Peyer's patch (tissue), 4 donors: ENCODE measurements around the gene DHX58. TPM values are rescaled to one million over a fixed set of nuclear protein-coding genes. Genes with fewer than 3 reads are reported as not detected.

Source experiments
- DNase-seq, 3 donors: peaks; one replicate each; pipeline ENCODE4 v3.0.0-alpha.2; 2017 to 2019
- H3K27ac ChIP-seq, 4 donors: fragments of 200-600 bp; sonication (generic); one replicate each; pipeline ENCODE4 v1.5.1; 2016 to 2019
- H3K27me3 ChIP-seq, 2 donors: fragments of 200-600 bp; sonication (generic); one replicate each; pipeline ENCODE4 v1.5.1; 2019
- H3K36me3 ChIP-seq, 3 donors: fragments of 200-600 bp; sonication (generic); one replicate each; pipeline ENCODE4 v1.5.1; 2016 to 2019
- H3K4me1 ChIP-seq, 4 donors: fragments of 200-600 bp; sonication (generic); one replicate each; pipeline ENCODE4 v1.5.1; 2016 to 2019
- H3K4me3 ChIP-seq, 4 donors: fragments of 200-600 bp; sonication (generic); 1 replicate in 3 of 4; 2 replicates in 1 of 4; pipeline ENCODE4 v1.5.1; 2016 to 2019; ENCODE audit warnings: mild to moderate bottlenecking in 1 of 4
- H3K9me3 ChIP-seq, 4 donors: fragments of 200-600 bp; sonication (generic); one replicate each; pipeline ENCODE4 v1.5.1; 2016 to 2019; ENCODE audit warnings: mild to moderate bottlenecking in 1 of 4
- CTCF ChIP-seq, 6 experiments: fragments of 450-650 bp in 4 of 6; fragments of 200-600 bp in 2 of 6; sonication (generic) in 1 of 6; IDR thresholded peaks; one replicate each; pipeline ENCODE4 v1.5.1; 2017 to 2019; ENCODE audit warnings: antibody characterized with exemption in 6 of 6, mild to moderate bottlenecking in 3 of 6, moderate library complexity in 1 of 6
- POLR2A ChIP-seq, 2 donors: fragments of 450-650 bp; IDR thresholded peaks; one replicate each; pipeline ENCODE4 v1.5.1; 2017; ENCODE audit warnings: antibody characterized with exemption in 2 of 2, mild to moderate bottlenecking in 2 of 2, moderate library complexity in 2 of 2
- total RNA-seq, 4 donors: library from RNA; depleted of rRNA; stranded (reverse); fragments of >200 nt; gene quantifications; one replicate each; pipeline ENCODE4 v1.1.0, GENCODE V29; 2016

Gene DHX58
- total RNA-seq, 4 donors from 2014 or later, result 12.8 to 24.8 (median 18.4) TPM

GRCh38 chr17:42051645-42052044 is 60.9 kb downstream of the DHX58 start:
- no peak overlapping the region for H3K27ac ChIP-seq
- H3K27me3 ChIP-seq, result no peaks in the 10 kb centered on the region
- TF ChIP-seq POLR2A (IDR thresholded peaks at IDR 0.05) (no peak), CTCF (IDR thresholded peaks at IDR 0.05) (no peak)

More at GRCh38 chr17:42051645-42052044, 60.9 kb downstream of the DHX58 start:
- Histone ChIP-seq H3K4me1 (peaks cover 0 to 7% (median 2%) of the 10 kb centered on the region in 4 donors), H3K9me3 (peaks cover 0 to 5% (median 0%) of the 10 kb centered on the region in 4 donors), H3K4me3 (no peak overlapping the region), H3K36me3 (no peaks in the 10 kb centered on the region)
- DNase-seq, result no peak

Other genes starting within 250 kb of the DHX58 start
- 10 to 100 TPM in 1 of 4 donors, 1 to 10 TPM in 3; 7.4 to 10.5 (median 7.7) TPM for gene KLHL11, start 247.3 kb downstream of the DHX58 start, total RNA-seq
- 100 to 1,000 TPM in 1 of 4 donors, 10 to 100 TPM in 3; 54.5 to 108 (median 74.0) TPM for gene ACLY, start 193.8 kb downstream of the DHX58 start, total RNA-seq
- gene ODAD4, start 182.1 kb downstream of the DHX58 start, total RNA-seq, result 1 to 10 TPM in 1 of 4 donors, not detected in 3; 2.1 TPM
- 10 to 100 TPM; 24.7 to 76.7 (median 43.4) TPM for gene CNP, start 145.9 kb downstream of the DHX58 start, total RNA-seq
- 10 to 100 TPM; 51.0 to 80.9 (median 70.7) TPM for gene DNAJC7, start 95.3 kb downstream of the DHX58 start, total RNA-seq
- 10 to 100 TPM; 22.1 to 38.1 (median 31.1) TPM for gene NKIRAS2, start 92.6 kb downstream of the DHX58 start, total RNA-seq
- 1 to 10 TPM in 3 of 4 donors, not detected in 1; 1.6 to 8.6 (median 3.2) TPM for gene C17orf113, start 62.1 kb downstream of the DHX58 start, total RNA-seq
- gene ZNF385C, start 14.2 kb downstream of the DHX58 start, total RNA-seq, result 1 to 10 TPM in 1 of 4 donors, under 1 TPM in 1, not detected in 2; 0.53 to 1.3 TPM
- 100 to 1,000 TPM in 1 of 4 donors, 10 to 100 TPM in 2, 1 to 10 TPM in 1; 9.8 to 172 (median 38.4) TPM for gene KAT2A, start 8.7 kb upstream of the DHX58 start, total RNA-seq
- not detected for gene HSPB9, start 10.1 kb upstream of the DHX58 start, total RNA-seq
- 100 to 1,000 TPM in 2 of 4 donors, 10 to 100 TPM in 2; 80.9 to 153 (median 116) TPM for gene RAB5C, start 42.3 kb upstream of the DHX58 start, total RNA-seq
- under 1 TPM in 2 of 4 donors, not detected in 2; 0.47 to 0.80 TPM for gene KCNH4, start 68.4 kb upstream of the DHX58 start, total RNA-seq
- gene HCRT, start 72.7 kb upstream of the DHX58 start, total RNA-seq, result not detected
- 10 to 100 TPM; 13.2 to 71.4 (median 44.3) TPM for gene GHDC, start 81.8 kb upstream of the DHX58 start, total RNA-seq
- 100 to 1,000 TPM in 1 of 4 donors, 10 to 100 TPM in 3; 36.3 to 128 (median 68.1) TPM for gene STAT5B, start 163.7 kb upstream of the DHX58 start, total RNA-seq
- 10 to 100 TPM; 11.2 to 80.0 (median 34.5) TPM for gene STAT5A, start 175.8 kb upstream of the DHX58 start, total RNA-seq